WTC11 (cell line): ENCODE measurements around the gene PCNX3. TPM values are rescaled to one million over a fixed set of nuclear protein-coding genes. Genes with fewer than 3 reads are reported as not detected.

Experiments
- CREM ChIP-seq: sonication (generic); formaldehyde crosslinking; IDR thresholded peaks from 2 replicates; pipeline ENCODE4 v1.8.1; 2022; ENCODE audit warnings: mild to moderate bottlenecking, missing genetic modification reagents, moderate library complexity
- FOXK1 ChIP-seq: sonication (generic); formaldehyde crosslinking; IDR thresholded peaks from 2 replicates; pipeline ENCODE4 v1.8.0; 2022; ENCODE audit warnings: mild to moderate bottlenecking, moderate library complexity, missing genetic modification reagents
- GABPB1 ChIP-seq: sonication (generic); formaldehyde crosslinking; IDR thresholded peaks from 2 replicates; pipeline ENCODE4 v1.8.1; 2023; ENCODE audit warnings: mild to moderate bottlenecking, missing genetic modification reagents
- KAT7 ChIP-seq: sonication (generic); formaldehyde crosslinking; IDR thresholded peaks from 2 replicates; pipeline ENCODE4 v1.8.1; 2023; ENCODE audit warnings: missing genetic modification reagents, mild to moderate bottlenecking, borderline replicate concordance
- MXD4 ChIP-seq: fragments of 250-450 bp; sonication (Bioruptor Pico); IDR thresholded peaks from 2 replicates; pipeline ENCODE4 v1.8.0; 2021; ENCODE audit warnings: mild to moderate bottlenecking, moderate library complexity, borderline replicate concordance
- NFYB ChIP-seq: sonication (generic); formaldehyde crosslinking; conservative IDR thresholded peaks from 2 replicates; pipeline ENCODE4 v1.8.0; 2022; ENCODE audit warnings: low read depth, missing genetic modification reagents
- NR2C2 ChIP-seq: sonication (generic); formaldehyde crosslinking; IDR thresholded peaks from 2 replicates; pipeline ENCODE4 v1.8.0; 2022; ENCODE audit warnings: mild to moderate bottlenecking, missing genetic modification reagents
- RELA ChIP-seq: sonication (generic); formaldehyde crosslinking; IDR thresholded peaks from 2 replicates; pipeline ENCODE4 v1.8.1; 2022; ENCODE audit warnings: missing genetic modification reagents, mild to moderate bottlenecking, borderline replicate concordance
- SMAD4 ChIP-seq: sonication (generic); formaldehyde crosslinking; IDR thresholded peaks from 2 replicates; pipeline ENCODE4 v1.8.0; 2022; ENCODE audit warnings: mild to moderate bottlenecking, missing genetic modification reagents
- ZNF121 ChIP-seq: sonication (generic); formaldehyde crosslinking; IDR thresholded peaks from 2 replicates; pipeline ENCODE4 v1.8.0; 2023; ENCODE audit warnings: missing genetic modification reagents
- total RNA-seq: library from RNA; stranded (reverse); gene quantifications from 3 replicates; pipeline ENCODE4 v1.2.3, GENCODE V29; 2021
- TF ChIP-seq, protein P1 (sequence below): sonication (generic); formaldehyde crosslinking; IDR thresholded peaks from 2 replicates; pipeline ENCODE4 v1.8.0; 2023; ENCODE audit warnings: mild to moderate bottlenecking, missing genetic modification reagents
- TF ChIP-seq, protein P2 (sequence below): fragments of 250-450 bp; sonication (Bioruptor Pico); IDR thresholded peaks from 2 replicates; pipeline ENCODE4 v1.9.0; 2021; ENCODE audit warnings: mild to moderate bottlenecking
- TF ChIP-seq, protein P3 (sequence below): fragments of 250-450 bp; sonication (Bioruptor Pico); IDR thresholded peaks from 2 replicates; pipeline ENCODE4 v1.9.0; 2021; ENCODE audit warnings: mild to moderate bottlenecking, borderline replicate concordance
- TF ChIP-seq, protein P4 (sequence below): fragments of 250-450 bp; sonication (Bioruptor Pico); IDR thresholded peaks from 2 replicates; pipeline ENCODE4 v2.1.2; 2022; ENCODE audit warnings: mild to moderate bottlenecking, moderate library complexity
- TF ChIP-seq, protein P5 (sequence below): sonication (generic); formaldehyde crosslinking; IDR thresholded peaks from 2 replicates; pipeline ENCODE4 v1.8.1; 2023; ENCODE audit warnings: mild to moderate bottlenecking, missing genetic modification reagents, borderline replicate concordance
- TF ChIP-seq, protein P6 (sequence below): sonication (generic); formaldehyde crosslinking; IDR thresholded peaks from 2 replicates; pipeline ENCODE4 v1.8.1; 2022; ENCODE audit warnings: mild to moderate bottlenecking, moderate library complexity, missing genetic modification reagents
- TF ChIP-seq, protein P7 (sequence below): sonication (generic); formaldehyde crosslinking; IDR thresholded peaks from 2 replicates; pipeline ENCODE4 v1.8.1; 2022; ENCODE audit warnings: low read depth, mild to moderate bottlenecking, moderate library complexity, missing genetic modification reagents, borderline replicate concordance
- TF ChIP-seq, protein P8 (sequence below): fragments of 250-450 bp; sonication (Bioruptor Pico); IDR thresholded peaks from 2 replicates; pipeline ENCODE4 v1.9.0; 2021; ENCODE audit warnings: moderate library complexity, mild to moderate bottlenecking, inconsistent platforms, borderline replicate concordance

Gene PCNX3
- total RNA-seq, 1 experiment from 2014 or later, result 51.6 TPM

DNA sequence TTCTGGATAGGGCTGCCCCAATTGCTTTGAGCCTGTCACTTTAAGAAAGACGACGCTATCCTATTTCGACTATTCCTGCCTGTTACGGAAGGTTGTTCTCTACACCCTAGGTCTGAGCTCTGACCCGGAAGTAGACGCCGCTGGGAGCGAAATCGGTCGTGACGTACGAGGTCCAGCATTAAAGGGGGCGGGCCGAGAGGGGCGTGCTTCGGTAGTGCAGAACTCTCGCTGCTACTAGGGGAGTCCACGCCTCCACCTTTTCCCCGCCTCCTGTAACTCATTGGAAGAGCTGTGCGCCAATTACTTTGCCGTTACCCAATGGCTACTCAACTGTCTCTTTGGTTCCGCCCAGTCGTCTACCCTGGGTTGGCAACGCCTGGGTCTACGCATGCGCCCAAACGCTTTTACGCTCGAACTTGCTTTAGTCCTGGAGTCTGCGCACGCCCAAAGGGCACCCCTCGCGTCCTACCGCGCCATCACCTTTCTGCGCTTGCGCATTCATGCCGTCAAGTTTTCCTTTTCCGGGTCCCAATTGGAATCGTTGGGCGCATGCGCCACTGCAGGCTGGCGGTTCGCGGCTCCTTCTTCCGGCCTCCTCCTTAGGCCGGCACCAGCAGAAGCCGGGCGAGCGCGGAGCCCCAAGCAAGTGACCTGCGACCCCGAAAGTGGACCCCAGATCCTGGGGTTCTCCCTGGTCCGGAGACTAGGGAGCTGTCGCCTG, at the start of gene PCNX3 (continued):
- TF ChIP-seq, protein P1, sequence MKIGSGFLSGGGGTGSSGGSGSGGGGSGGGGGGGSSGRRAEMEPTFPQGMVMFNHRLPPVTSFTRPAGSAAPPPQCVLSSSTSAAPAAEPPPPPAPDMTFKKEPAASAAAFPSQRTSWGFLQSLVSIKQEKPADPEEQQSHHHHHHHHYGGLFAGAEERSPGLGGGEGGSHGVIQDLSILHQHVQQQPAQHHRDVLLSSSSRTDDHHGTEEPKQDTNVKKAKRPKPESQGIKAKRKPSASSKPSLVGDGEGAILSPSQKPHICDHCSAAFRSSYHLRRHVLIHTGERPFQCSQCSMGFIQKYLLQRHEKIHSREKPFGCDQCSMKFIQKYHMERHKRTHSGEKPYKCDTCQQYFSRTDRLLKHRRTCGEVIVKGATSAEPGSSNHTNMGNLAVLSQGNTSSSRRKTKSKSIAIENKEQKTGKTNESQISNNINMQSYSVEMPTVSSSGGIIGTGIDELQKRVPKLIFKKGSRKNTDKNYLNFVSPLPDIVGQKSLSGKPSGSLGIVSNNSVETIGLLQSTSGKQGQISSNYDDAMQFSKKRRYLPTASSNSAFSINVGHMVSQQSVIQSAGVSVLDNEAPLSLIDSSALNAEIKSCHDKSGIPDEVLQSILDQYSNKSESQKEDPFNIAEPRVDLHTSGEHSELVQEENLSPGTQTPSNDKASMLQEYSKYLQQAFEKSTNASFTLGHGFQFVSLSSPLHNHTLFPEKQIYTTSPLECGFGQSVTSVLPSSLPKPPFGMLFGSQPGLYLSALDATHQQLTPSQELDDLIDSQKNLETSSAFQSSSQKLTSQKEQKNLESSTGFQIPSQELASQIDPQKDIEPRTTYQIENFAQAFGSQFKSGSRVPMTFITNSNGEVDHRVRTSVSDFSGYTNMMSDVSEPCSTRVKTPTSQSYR (CRISPR knock-in tag), result no peak
- no peak for TF ChIP-seq ZNF121 (CRISPR knock-in tag)
- peak; percentile 90 for TF ChIP-seq CREM (CRISPR knock-in tag)
- TF ChIP-seq, protein P2, sequence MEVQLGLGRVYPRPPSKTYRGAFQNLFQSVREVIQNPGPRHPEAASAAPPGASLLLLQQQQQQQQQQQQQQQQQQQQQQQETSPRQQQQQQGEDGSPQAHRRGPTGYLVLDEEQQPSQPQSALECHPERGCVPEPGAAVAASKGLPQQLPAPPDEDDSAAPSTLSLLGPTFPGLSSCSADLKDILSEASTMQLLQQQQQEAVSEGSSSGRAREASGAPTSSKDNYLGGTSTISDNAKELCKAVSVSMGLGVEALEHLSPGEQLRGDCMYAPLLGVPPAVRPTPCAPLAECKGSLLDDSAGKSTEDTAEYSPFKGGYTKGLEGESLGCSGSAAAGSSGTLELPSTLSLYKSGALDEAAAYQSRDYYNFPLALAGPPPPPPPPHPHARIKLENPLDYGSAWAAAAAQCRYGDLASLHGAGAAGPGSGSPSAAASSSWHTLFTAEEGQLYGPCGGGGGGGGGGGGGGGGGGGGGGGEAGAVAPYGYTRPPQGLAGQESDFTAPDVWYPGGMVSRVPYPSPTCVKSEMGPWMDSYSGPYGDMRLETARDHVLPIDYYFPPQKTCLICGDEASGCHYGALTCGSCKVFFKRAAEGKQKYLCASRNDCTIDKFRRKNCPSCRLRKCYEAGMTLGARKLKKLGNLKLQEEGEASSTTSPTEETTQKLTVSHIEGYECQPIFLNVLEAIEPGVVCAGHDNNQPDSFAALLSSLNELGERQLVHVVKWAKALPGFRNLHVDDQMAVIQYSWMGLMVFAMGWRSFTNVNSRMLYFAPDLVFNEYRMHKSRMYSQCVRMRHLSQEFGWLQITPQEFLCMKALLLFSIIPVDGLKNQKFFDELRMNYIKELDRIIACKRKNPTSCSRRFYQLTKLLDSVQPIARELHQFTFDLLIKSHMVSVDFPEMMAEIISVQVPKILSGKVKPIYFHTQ (CRISPR knock-in tag), result no peak
- peak; percentile 99 for TF ChIP-seq NFYB (CRISPR knock-in tag)
- peak; percentile 98 for TF ChIP-seq NR2C2
- TF ChIP-seq, protein P3, sequence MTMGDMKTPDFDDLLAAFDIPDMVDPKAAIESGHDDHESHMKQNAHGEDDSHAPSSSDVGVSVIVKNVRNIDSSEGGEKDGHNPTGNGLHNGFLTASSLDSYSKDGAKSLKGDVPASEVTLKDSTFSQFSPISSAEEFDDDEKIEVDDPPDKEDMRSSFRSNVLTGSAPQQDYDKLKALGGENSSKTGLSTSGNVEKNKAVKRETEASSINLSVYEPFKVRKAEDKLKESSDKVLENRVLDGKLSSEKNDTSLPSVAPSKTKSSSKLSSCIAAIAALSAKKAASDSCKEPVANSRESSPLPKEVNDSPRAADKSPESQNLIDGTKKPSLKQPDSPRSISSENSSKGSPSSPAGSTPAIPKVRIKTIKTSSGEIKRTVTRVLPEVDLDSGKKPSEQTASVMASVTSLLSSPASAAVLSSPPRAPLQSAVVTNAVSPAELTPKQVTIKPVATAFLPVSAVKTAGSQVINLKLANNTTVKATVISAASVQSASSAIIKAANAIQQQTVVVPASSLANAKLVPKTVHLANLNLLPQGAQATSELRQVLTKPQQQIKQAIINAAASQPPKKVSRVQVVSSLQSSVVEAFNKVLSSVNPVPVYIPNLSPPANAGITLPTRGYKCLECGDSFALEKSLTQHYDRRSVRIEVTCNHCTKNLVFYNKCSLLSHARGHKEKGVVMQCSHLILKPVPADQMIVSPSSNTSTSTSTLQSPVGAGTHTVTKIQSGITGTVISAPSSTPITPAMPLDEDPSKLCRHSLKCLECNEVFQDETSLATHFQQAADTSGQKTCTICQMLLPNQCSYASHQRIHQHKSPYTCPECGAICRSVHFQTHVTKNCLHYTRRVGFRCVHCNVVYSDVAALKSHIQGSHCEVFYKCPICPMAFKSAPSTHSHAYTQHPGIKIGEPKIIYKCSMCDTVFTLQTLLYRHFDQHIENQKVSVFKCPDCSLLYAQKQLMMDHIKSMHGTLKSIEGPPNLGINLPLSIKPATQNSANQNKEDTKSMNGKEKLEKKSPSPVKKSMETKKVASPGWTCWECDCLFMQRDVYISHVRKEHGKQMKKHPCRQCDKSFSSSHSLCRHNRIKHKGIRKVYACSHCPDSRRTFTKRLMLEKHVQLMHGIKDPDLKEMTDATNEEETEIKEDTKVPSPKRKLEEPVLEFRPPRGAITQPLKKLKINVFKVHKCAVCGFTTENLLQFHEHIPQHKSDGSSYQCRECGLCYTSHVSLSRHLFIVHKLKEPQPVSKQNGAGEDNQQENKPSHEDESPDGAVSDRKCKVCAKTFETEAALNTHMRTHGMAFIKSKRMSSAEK (CRISPR knock-in tag), result no peak
- TF ChIP-seq, protein P4, sequence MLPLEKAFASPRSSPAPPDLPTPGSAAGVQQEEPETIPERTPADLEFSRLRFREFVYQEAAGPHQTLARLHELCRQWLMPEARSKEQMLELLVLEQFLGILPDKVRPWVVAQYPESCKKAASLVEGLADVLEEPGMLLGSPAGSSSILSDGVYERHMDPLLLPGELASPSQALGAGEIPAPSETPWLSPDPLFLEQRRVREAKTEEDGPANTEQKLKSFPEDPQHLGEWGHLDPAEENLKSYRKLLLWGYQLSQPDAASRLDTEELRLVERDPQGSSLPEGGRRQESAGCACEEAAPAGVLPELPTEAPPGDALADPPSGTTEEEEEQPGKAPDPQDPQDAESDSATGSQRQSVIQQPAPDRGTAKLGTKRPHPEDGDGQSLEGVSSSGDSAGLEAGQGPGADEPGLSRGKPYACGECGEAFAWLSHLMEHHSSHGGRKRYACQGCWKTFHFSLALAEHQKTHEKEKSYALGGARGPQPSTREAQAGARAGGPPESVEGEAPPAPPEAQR (CRISPR knock-in tag), result no peak
- peak; percentile 89 for TF ChIP-seq GABPB1 (CRISPR knock-in tag)
- TF ChIP-seq MXD4 (CRISPR knock-in tag), result no peak
- peak; percentile 62 for TF ChIP-seq FOXK1 (CRISPR knock-in tag)
- TF ChIP-seq SMAD4, result no peak
- TF ChIP-seq RELA (CRISPR knock-in tag), result no peak
- no peak for TF ChIP-seq KAT7
- TF ChIP-seq, protein P5, sequence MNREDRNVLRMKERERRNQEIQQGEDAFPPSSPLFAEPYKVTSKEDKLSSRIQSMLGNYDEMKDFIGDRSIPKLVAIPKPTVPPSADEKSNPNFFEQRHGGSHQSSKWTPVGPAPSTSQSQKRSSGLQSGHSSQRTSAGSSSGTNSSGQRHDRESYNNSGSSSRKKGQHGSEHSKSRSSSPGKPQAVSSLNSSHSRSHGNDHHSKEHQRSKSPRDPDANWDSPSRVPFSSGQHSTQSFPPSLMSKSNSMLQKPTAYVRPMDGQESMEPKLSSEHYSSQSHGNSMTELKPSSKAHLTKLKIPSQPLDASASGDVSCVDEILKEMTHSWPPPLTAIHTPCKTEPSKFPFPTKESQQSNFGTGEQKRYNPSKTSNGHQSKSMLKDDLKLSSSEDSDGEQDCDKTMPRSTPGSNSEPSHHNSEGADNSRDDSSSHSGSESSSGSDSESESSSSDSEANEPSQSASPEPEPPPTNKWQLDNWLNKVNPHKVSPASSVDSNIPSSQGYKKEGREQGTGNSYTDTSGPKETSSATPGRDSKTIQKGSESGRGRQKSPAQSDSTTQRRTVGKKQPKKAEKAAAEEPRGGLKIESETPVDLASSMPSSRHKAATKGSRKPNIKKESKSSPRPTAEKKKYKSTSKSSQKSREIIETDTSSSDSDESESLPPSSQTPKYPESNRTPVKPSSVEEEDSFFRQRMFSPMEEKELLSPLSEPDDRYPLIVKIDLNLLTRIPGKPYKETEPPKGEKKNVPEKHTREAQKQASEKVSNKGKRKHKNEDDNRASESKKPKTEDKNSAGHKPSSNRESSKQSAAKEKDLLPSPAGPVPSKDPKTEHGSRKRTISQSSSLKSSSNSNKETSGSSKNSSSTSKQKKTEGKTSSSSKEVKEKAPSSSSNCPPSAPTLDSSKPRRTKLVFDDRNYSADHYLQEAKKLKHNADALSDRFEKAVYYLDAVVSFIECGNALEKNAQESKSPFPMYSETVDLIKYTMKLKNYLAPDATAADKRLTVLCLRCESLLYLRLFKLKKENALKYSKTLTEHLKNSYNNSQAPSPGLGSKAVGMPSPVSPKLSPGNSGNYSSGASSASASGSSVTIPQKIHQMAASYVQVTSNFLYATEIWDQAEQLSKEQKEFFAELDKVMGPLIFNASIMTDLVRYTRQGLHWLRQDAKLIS (CRISPR knock-in tag), result no peak
- TF ChIP-seq, protein P6, sequence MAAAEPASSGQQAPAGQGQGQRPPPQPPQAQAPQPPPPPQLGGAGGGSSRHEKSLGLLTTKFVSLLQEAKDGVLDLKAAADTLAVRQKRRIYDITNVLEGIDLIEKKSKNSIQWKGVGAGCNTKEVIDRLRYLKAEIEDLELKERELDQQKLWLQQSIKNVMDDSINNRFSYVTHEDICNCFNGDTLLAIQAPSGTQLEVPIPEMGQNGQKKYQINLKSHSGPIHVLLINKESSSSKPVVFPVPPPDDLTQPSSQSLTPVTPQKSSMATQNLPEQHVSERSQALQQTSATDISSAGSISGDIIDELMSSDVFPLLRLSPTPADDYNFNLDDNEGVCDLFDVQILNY (CRISPR knock-in tag), result 0 out of 2 replicates have a peak, but pooled peaks have one; percentile 27
- TF ChIP-seq, protein P7, sequence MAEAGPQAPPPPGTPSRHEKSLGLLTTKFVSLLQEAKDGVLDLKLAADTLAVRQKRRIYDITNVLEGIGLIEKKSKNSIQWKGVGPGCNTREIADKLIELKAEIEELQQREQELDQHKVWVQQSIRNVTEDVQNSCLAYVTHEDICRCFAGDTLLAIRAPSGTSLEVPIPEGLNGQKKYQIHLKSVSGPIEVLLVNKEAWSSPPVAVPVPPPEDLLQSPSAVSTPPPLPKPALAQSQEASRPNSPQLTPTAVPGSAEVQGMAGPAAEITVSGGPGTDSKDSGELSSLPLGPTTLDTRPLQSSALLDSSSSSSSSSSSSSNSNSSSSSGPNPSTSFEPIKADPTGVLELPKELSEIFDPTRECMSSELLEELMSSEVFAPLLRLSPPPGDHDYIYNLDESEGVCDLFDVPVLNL, result no peak
- TF ChIP-seq, protein P8, sequence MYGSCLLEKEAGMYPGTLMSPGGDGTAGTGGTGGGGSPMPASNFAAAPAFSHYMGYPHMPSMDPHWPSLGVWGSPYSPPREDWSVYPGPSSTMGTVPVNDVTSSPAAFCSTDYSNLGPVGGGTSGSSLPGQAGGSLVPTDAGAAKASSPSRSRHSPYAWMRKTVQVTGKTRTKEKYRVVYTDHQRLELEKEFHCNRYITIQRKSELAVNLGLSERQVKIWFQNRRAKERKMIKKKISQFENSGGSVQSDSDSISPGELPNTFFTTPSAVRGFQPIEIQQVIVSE (CRISPR knock-in tag), result no peak
